ENCODE measurements around the gene PACRG.

PACRG gene

GRCh38 chr6:163241683-163242082 lies 513.9 kb downstream of the PACRG start:
- no peak for DNase-seq (ENCODE audit: low read depth in 2 of 2)

DNA sequence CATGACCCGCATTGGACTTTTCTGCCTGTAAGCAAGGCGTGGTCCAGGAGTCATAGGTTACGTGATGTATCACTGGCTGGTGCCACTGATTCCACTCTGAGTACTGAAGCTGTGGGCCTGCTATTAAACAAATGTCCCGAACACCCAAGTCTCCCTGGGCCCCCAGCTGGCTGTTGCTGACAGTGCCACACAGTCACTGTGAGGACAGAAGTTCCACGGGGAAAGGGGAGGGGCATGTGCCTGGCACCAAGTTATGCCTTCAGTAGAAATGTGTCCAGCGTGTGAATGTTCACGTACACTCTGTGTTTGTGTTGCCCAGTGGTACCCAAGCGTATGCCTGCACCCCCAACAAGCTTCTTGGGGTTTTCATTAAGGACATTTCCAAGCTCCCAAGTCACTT lies 515.3 kb downstream of the PACRG start:
- DNase-seq (ENCODE audit: low read depth in 2 of 2), result no peak

GRCh38 chr6:163243692-163244589 lies 516.2 kb downstream of the PACRG start:
- DNase-seq (ENCODE audit: low read depth in 2 of 2), result no peak

DNA sequence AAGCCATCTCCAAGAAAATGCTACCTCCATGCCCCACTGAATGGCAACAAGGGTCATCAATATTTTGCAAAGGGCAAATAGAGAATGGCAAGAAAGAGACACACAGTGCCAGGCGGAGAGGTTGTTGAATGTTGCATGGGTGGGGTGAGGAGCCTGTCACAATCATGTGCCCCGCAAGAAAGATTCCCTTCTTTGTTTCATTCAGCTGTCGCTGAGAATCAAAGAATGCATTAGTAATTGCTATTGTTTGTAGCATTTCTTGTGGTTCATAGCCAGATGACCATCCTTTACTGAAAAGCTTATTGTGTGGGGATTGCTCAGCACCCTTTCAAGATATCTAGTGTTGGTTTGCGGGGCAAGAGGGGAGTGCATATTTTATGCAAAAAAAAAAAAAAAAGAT lies 520.3 kb downstream of the PACRG start:
- no peak for DNase-seq (ENCODE audit: low read depth in 2 of 2)

- DNase-seq (ENCODE audit: low read depth in 2 of 2), result no peak
These were observed 521.9 kb downstream of the PACRG start for GRCh38 chr6:163249651-163250101.

DNA sequence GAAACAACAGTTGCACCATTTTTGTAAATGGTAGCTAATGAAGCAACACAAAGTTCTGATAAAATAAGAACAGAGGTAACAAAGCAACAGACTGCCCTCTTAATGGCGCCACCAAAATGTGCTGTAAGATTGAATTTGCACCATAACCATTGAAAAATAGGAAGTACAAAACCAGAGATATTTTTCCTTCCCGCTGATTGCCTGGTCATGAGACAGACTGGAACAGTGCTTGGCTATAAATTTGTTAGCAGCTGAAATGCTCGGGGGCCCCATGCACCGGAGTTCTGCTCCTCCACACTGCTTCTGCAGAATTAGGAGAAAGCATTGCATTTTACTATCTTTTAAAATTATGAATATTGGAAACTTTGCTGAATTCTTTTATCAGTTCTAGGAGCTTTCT lies 522.3 kb downstream of the PACRG start:
- no peak for DNase-seq (ENCODE audit: low read depth in 2 of 2)

- no peak for DNase-seq (ENCODE audit: low read depth in 2 of 2)
These were observed 524.4 kb downstream of the PACRG start for GRCh38 chr6:163252061-163252591.

DNA sequence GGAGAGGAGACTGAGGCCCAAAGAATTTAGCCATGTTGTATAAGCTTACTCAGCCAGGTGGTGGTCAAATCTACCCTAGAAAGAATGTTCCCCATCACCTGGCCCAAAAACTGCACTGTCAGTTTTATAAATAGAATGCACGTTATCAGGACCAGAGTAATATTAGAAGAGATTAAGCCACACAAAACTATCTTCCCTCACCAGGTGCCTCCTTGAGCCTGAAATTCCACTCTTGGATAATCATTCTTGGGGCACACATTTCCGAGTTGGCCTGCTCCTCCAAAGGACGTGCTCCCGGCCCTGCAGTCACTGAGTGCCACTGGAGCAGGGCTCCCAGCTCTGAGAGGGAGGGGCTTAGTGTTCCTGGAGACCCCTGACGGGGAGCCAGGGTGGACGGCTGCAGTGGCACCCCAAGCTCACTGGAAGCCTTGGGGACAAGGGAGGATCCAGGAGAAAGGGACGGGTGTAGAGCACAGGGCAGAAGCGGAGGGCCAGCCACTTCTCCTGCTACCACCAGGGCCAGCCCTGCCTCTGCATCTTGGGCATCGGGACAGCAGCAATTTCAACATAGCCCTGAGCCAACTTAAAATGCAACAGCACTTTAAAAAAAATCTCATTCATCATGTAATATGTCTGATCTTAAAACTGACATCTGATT lies 525.9 kb downstream of the PACRG start:
- DNase-seq (ENCODE audit: low read depth in 2 of 2), result no peak

- no peak for DNase-seq (ENCODE audit: low read depth in 2 of 2)
These were observed 526.6 kb downstream of the PACRG start for GRCh38 chr6:163254341-163254835.

DNA sequence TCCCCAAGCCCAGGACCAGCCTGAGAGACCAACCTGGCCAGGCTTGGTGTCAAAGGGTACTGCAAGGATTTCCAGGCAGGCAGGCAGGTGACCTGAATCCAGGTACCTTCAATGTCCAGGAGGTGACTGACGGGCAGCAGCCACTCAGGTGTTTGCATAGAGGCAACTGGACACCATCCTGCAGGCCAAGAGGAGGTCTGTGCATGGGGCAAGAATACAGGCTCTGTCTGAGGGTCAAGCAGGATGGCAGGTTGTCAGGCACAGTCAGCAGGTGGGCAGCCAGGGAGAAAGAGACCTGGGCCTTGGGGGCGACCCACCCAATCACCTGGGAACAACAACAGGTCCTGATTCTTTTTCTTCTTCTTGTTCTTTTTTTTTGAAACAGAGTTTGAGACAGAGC lies 527.5 kb downstream of the PACRG start:
- no peak for DNase-seq (ENCODE audit: low read depth in 2 of 2)

DNA sequence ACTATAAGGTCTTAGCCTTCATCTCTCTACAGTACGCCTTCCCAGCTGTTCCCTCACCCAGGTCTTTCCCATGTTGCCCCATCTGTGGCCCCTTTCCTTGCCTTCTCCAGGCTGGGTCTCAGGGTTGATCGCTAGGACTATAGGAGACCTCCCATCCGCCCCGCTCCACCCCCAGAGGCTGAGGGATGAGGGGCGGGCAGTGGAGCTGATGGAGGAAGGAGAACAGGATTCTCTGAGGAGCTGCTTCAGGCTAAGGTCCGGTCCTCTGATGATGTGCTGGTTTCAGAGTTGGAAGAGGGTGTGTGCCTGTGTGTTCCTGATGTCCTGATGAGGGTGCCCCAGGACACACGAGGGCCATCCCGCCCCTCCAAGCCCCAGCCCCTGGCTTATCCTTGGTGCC lies 531.9 kb downstream of the PACRG start:
- no peak for DNase-seq (ENCODE audit: low read depth in 2 of 2)

DNA sequence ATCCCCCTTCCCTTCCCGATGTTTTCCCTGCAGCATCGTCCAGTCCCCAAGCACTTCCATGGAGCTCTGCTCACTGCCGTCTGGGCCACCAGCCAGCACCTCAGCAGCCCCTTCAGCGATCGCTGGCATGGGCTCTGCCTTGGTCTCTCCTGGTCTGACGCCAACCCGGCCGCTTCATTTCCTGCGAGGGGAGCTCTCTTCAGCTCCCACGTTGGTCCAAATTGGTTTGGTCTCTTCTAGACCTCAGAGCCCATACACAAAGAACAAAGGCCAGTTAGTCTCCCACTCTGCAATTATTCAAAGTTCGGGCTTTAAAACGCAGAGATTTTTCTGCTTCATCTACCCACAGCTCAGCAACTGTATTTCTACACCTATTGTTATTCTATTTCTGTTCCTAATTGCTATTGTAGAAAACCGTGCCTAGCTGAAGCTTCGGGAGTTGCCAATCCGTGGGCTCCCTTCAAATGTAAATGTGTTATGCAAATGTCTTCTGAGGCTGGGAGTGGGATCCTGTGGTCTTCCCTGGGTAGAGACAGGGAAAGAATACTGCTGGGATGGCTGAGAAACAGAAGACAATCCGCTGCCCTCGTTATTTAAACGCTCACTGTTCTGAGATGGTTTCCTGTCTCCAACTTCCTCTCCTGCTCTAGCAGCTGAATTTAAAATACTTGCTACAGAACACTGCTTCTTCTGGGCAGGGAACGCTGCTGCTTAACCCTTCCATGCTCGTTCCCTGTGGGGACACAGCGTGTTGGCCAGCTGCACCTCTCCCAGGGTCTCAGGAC lies 532.5 kb downstream of the PACRG start:
- DNase-seq (ENCODE audit: low read depth in 2 of 2), result no peak

- no peak for DNase-seq (ENCODE audit: low read depth in 2 of 2)
These were observed 533.1 kb downstream of the PACRG start for GRCh38 chr6:163260911-163261310.

DNA sequence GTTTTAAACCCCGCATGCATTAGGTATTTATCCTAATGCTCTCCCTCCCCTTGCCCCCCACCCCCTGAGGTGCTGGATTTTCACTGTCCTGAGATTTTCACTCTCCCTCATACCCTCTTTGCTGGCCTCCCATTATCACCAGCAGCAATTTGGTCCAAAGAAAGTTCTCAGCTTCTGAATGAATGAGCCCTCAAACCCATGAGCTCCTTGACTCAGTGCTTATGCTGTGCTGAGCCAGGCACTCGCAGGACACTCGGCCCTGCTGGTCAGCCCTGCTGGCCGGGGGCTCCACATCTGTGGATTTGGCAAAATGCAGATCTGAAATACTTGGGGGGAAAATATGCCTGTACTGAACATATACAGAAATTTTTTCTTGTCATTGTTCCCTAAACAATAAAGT lies 533.6 kb downstream of the PACRG start:
- no peak for DNase-seq (ENCODE audit: low read depth in 2 of 2)

GRCh38 chr6:163262080-163262479 lies 534.3 kb downstream of the PACRG start:
- DNase-seq (ENCODE audit: low read depth in 2 of 2), result no peak

GRCh38 chr6:163263196-163263595 lies 535.4 kb downstream of the PACRG start:
- DNase-seq (ENCODE audit: low read depth in 2 of 2), result no peak

DNA sequence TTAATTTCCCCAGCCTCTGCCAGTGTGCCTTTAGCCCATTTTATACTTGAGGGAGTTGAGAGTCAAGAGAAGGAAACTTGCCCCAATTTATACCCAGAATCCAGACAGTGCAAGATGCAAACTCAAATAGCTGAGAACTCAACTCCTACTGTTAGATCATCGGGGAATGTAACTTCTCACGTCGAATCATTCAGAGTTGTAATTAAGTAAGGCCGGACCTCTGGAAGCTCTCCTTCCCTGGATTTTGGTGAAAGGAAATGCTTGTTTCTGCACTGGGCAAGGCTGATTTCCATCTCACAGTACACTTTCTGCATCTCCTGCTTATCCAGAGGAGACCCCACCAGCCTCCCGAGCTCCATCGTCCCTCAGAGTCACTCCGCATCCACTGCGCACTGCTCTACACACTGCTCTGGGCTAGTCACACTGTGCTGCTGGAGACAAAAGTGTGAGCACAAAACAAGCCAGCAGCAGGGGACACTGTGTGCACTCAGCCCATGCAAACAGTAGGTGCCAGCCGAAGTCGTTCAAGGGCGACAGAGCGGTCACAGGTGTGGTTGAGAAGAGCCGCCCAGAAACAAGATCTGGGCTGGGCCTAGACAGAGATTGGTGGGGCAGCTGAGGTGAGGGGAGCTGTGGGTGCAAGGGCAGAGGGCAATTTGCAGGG lies 536.4 kb downstream of the PACRG start:
- DNase-seq (ENCODE audit: low read depth in 2 of 2), result no peak

GRCh38 chr6:163264662-163265035 lies 536.9 kb downstream of the PACRG start:
- DNase-seq (ENCODE audit: low read depth in 2 of 2), result no peak

DNA sequence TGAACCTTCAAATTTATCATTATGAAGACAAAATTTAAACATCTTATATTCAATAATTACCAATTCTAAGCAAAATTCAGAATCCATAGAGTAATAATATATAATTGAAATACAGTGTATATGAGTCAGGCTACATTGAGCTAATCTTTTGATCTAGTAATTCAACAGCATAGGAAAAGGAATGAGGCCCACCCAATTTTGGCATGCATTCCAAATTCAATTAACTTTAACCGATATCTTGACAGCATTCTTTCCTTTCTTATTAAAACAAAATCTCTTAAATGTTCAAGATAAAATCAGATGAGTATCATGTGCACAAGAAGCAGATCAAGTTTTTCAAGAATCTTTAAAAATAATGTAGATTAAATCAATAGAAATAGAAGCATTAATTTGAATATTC lies 553.9 kb downstream of the PACRG start:
- DNase-seq (ENCODE audit: low read depth in 2 of 2), result no peak

GRCh38 chr6:163282672-163283071 lies 554.9 kb downstream of the PACRG start:
- no peak for DNase-seq (ENCODE audit: low read depth in 2 of 2)

DNA sequence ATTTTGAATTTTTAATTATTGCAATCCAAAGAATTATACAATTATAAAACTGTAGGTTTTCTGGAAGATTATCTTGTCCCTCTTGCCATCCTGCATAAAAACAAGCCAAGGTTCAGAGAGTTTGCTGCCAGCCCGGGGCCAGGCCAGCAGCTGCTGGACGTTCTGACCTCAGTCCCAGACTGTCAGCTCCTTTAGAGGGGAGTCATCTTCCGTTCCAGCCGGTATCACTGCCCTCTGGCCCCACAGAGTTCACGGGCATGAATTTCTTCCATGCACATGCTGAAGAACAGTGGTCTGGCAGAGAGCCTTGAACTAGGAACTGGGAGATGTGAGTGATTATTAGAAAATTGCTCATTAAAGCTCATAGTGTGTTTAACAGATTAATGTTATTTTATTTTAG lies 556.4 kb downstream of the PACRG start:
- DNase-seq (ENCODE audit: low read depth in 2 of 2), result no peak

All from stimulated activated CD8-positive, alpha-beta memory T cell treated with anti-CD3 and anti-CD28 coated beads, Interleukin-15, amount 100 ng/mL, for 4 hours (primary cell).